RCC 7860 (cell line): ENCODE results near the gene MITD1.
"Not testable (repeated sequence)": the region's sequence is repeated elsewhere in the genome, so short reads cannot be mapped to it uniquely, and the experiment has no call there.

Experiments
- DNase-seq: peaks from one replicate; pipeline ENCODE4 v3.0.0-alpha.2; 2015; ENCODE audit warnings: low spot score
- FAIRE-seq: peaks from 2 replicates; lab custom pipeline; 2012; peaks lifted over from hg19 to GRCh38; lab: Jason Lieb, UNC

The MITD1 gene

DNA sequence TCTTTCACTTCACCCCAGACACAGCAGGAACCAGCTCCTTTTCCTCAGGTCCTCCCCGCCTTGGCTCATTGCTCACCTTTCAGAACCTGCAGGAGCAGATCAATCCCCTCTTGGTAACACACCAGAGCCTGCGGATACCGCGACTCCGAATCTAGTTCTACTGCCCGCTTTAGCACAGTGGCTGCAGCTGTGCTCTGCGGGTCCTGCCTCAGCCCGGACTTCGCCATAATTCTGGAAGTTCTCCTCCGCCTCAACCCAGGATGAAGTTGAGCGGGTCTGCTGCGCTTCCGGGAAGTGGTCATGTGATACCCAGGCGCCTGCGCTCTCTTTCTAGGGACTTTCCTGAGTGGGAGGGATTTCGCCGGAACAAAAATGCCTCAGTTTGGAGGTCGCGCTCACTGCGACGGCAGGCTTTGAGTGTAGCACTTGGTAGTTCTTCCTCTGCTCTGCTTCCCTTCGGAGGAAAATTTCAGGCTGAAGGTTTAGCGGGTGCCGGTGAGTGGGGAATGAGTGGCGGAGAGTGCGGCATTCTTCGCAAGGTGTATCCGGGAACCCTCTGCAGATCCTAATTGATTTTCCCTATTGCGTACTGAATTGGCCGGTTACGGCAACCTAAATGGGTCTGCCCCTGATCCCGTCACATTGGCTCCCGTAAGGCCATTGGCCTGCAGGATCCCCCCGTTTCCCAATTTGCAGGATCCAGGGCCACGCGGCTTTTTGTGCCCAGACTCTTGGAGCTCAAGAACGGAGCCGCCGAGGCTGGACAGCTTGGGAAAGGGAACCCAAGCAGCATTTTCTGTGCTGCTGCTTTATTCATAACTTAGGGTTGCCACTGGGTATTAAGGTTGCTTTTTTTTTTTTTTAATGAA lies at the start of gene MITD1, which contains the start of gene MRPL30:
Gene MITD1 (minus strand): TSS at position 304 of the 869 bp plus-strand sequence. CDS start 77 bp downstream, at position 227.
Gene MRPL30 (plus strand): TSS at position 430 of the 869 bp plus-strand sequence. CDS start 5,020 bp downstream, outside the sequence.
- DNase-seq = peak; percentile 89
- FAIRE-seq = peak; percentile 58

DNA sequence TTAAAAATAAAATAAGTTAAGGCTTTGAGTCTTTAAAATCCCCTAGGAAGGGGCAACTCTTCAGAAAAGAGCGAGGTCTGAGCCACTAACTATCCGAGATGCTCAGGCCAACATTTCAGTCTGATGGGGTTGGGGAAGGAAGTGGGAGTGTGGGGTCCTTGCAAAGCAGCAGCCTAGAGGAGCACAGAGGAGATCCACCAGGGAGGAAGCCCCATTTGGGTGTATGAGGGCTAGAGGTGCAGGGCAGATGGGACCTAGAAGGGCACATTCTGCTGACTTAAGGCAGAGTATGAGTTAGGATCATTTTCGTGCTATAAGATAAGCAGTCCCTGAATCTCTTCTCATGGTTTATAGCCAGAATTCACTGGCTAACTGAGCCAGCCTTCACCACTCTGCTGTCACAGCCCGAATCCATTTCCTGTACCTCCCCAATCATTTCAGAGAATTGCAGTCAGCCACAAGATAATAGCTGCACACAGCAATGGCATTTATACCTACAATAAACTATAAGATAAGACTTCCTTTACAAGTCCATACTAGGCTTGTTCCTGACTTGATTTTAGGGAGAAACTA lies 37.2 kb upstream of the MITD1 start:
- DNase-seq (no peak), FAIRE-seq (no peak)

- DNase-seq (no peak), FAIRE-seq (no peak)
Measured at GRCh38 chr2:99216096-99216495, 35.2 kb upstream of the MITD1 start.

- FAIRE-seq = no peak
Measured at GRCh38 chr2:99205491-99205890, 24.6 kb upstream of the MITD1 start.

DNA sequence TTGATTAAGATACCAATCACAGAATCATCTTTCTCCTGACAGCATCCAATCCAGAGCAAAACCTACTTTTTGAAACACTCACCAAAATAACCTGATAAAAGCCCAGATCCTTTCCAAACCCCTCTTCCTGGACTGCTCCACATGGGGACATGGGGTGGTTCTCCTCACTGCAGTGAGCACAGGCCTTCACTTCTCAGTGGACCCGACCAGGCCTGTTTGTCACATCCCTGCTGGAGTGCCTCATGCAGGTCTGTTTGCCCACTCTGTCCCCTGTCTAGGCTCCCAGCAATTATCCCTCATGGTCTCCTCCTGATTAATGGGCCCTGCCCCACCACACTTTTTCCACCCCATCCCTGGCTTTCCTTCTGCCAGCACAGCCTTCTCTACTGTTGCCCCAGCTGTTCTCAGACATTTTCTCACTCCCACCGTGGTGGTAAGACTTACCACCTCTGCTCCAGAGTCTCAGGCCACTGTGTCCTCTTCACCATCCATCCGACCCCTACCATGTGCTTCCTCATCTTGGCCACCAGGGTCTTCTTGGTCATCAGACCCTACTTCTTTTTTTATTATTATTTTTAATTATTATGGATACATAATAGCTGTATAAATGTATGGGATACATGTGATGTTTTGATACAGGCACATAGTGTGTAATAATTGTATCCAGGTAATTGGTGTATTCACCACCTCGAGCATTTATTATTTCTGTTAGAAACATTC lies 21.3 kb upstream of the MITD1 start:
- no peak for FAIRE-seq

More at GRCh38 chr2:99205491-99205890, 24.6 kb upstream of the MITD1 start:
- no peak for DNase-seq

DNA sequence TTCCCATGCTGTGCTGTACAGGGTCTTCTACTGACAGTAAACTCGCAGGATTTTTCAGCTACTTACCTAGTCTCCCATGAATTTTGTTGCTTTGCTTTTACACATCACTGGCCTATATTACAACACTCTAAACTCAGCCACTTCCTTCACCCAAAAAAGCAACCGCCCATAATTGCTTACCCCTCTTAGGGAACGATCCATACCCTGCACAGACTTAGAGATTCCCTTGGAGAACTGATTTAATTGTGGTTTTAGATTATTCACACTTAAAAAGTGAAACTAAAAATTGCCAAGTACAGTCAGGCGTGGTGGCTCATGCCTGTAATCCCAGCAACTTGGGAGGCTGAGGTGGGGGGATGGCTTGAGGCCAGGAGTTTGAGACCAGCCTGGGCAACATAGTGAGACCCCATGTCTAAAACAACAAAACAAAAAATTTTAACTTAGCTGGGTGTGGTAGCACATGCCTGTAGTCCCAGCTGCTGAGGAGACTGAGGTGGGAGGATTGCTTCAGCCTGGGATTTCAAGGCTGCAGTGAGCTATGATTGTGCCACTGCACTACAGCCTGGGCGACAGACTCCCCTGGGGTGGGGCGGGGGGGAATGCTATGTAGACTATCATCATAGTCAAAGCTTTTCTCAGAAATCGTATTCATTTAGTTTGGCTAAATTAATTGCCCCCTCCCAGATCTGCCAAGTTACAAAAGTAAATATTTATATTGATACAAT lies 19.4 kb upstream of the MITD1 start:
- DNase-seq = no peak

More for the DNA sequence above, 21.3 kb upstream of the MITD1 start:
- DNase-seq = no peak

DNA sequence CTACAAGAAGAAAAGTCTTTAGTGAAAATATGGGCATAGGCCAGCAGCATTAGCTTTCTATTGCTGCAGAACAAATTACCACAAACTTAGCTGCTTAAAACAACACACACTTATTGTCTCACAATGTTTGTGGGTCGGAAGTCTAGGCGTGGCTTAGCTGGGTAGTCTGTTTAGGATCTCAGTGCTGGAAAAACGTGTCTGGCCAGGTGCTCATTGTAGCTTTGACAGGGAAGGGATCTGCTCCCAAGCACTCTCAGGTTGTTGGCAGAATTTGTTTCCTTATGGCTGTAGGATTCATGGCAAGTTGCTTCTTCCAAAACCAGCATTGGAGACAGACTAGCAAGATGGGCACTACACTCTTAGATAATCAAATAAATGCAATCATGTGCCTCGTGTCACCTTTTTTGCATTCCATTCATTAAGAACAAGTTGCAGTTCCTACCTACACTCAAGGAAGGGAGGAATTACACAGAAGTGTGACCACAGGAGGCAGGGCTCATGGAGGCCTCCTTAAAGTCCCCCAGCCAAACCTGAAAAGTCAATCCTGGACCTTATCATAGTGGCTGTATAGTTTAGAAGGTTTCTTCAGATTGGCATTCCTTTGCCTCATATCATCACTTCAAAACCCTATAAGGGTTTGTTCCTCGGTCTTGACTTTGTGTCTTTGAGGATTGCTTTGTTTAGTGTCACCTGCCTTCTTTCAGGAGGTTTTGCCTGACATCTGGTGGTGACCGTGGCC lies 17.4 kb upstream of the MITD1 start:
- no peak for FAIRE-seq

More for the DNA sequence above, 19.4 kb upstream of the MITD1 start:
- FAIRE-seq = no peak

GRCh38 chr2:99192364-99192763 lies 11.5 kb upstream of the MITD1 start:
- not testable (repeated sequence) for FAIRE-seq, DNase-seq

More for the DNA sequence above, 17.4 kb upstream of the MITD1 start:
- DNase-seq = no peak

DNA sequence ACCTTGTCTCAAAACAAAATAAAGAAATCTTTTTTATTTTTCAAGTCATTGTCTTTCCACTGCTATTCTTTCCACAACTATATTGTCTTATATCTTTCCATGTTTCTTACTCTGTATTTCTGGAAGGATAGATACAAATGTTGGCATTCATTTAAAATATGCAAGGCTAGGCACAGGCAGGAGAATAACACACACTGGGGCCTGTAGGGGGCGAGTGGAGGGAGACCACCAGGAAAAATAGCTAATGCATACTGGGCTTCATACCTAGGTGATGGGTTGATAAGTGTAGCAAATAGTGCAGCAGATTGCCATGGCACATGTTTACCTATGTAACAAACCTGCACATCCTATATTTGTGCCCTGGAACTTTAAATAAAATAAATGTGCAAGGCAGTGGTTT lies 9.7 kb upstream of the MITD1 start:
- FAIRE-seq = no peak
- no peak for DNase-seq

DNA sequence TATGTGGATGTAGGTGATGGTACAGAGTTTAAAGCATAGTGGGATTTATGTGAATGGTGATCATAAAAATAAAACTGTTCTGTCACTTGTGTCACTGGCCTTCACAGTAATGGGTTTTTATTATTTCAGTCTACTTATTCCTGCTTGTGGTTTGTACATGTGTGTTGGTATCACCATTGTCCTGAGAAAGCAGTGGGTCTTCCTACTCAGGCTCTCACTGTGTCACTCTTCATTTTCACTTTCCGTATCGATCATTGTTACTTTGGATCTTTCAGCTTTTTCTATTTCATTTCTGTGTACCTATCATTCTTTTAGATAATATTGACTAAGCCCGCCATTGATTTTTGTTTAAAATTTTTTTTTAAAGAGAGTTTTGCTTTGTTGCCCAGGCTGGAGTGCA lies 7.5 kb upstream of the MITD1 start:
- FAIRE-seq = no peak
- no peak for DNase-seq

- no peak for DNase-seq
- FAIRE-seq = no peak
Measured at GRCh38 chr2:99187011-99187410, 6.2 kb upstream of the MITD1 start.

GRCh38 chr2:99184811-99185210 lies 4.0 kb upstream of the MITD1 start:
- FAIRE-seq = no peak

GRCh38 chr2:99183025-99183424 lies 2.2 kb upstream of the MITD1 start:
- DNase-seq (no peak), FAIRE-seq (no peak)

More at GRCh38 chr2:99184811-99185210, 4.0 kb upstream of the MITD1 start:
- DNase-seq = no peak

- FAIRE-seq = no peak
- no peak for DNase-seq
Measured at GRCh38 chr2:99181624-99182000, 754 bp upstream of the MITD1 start.

DNA sequence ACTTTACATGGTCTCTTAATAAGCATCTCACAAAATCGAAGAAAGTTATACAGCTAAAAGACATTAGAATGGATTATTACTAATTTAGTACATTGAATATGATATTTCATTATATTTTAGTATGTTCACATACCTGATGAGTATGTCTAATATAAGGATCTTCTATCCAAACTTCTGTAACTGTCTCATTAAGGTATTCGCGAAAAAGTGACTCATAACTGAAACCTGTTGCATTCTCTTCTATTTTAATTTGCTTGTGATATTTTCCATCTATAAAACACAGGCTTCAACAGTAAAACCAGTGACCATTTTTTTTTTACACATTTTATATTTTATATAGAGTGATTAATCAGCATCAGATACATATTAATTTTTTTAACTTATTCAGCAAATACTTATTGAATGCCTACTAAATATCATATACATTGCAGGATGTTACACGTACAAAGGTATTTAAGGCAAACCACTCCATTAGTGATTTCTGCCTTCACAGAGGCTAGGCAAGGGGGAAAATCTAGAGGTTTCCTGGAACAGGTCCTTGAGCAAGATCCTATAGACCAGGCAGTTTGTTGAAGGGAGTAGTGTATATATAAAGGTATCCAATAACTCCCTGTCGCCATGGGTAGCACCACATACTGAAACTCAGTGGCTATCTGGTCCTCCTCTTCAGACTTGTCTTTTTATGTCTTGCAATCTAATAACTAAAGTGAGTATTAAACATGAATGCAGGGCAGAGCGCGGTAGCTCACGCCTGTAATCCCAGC lies 9.3 kb downstream of the MITD1 start:
- FAIRE-seq = no peak
- DNase-seq = no peak

DNA sequence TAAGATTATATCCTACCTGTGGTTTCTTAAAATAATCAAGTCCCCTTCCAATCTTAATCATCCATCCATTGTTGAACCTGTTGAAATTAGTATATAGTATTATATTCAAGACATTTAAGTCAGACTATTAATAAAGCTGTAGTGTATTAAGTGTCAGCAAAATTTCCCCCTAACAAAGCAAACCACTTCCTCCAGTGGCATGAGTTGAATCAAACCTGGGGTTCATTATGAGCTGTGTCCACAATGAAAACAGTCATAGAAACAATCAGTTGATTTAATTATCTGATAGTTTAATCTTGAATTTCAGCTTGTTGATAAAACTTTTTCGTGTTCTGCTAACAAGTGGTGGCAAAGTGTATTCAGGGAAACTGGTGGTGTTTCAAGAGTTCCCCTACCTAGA lies 11.3 kb downstream of the MITD1 start:
- no peak for FAIRE-seq
- DNase-seq = no peak

- no peak for FAIRE-seq
- DNase-seq = no peak
Measured at GRCh38 chr2:99166218-99166617, 14.6 kb downstream of the MITD1 start.

DNA sequence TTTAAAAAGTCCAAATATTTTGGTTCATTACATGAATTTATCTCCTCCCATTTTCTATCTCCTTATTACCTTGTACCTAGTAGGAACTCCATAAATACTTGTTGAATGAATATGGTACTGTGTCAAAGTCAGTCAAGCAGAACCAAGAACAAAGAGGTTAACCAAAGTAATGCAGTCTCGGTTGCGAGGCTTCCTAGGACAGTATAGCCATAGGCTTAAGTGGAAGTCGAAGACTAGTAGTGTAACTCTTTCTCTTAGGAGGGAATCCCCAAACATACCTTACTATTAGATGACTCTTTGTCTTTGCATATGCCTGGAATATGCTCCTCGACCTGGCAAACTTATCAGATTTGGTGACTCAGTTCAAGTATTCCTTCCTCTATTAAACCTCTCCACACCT lies 21.3 kb downstream of the MITD1 start:
- FAIRE-seq = peak; percentile 43
- DNase-seq = peak; percentile 54

- FAIRE-seq (no peak), DNase-seq (no peak)
Measured at GRCh38 chr2:99158599-99158998, 22.3 kb downstream of the MITD1 start.
